ENCODE measurements around the gene LYPD3. TPM values are rescaled to one million over a fixed set of nuclear protein-coding genes. Genes with fewer than 3 reads are reported as not detected.
A peak's percentile ranks its signal among the peaks of the same experiment; 100 is the strongest.

LYPD3 gene
- total RNA-seq, 1 experiment from 2014 or later, result 3.1 TPM

DNA sequence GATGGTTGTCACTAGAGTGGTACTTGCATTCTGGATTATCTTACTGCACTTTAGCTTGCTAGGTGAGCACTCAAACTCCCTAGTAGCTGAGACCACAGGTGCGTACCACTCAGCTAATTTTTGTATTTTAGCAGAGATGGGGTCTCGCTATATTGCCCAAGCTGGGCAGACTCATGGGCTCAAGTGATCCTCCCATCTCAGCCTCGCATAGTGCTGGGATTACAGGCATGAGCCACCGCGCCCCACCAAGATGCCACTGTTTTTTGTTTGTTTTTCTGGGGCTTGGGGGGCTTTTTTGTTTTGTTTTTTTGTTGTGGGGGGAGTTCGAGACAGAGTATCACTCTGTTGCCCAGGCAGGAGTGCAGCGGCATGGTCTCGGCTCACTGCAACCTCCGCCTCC, 17.8 kb downstream of the LYPD3 start:
- CTCF ChIA-PET, result interaction anchor here (0.5 to 7.6 kb wide), 26 partner anchors 9 to 717 kb away, joined by 3 to 261 read pairs (median 8); partner anchors contain the start of genes ETHE1, LYPD3, PHLDB3 and ZNF576

GRCh38 chr19:43446746-43447489, 18.5 kb downstream of the LYPD3 start:
- no TSS peak for BruUV-seq (replicated peaks)
- CTCF ChIA-PET, result interaction anchor here (0.5 to 7.6 kb wide), 35 partner anchors 8 to 1081 kb away, joined by 3 to 261 read pairs (median 5); partner anchors contain the start of genes ETHE1, LYPD3, PHLDB3 and ZNF576

More for the DNA sequence above, 17.8 kb downstream of the LYPD3 start:
- intact Hi-C loops (cut with micrococcal nuclease), result loop anchor here (1.0 to 10.0 kb wide), 6 partner anchors 40 to 367 kb away; partner anchors contain the start of gene PHLDB3
- no peaks in the 10 kb centered on the region for H3K27me3 Mint-ChIP-seq (ENCODE audit: insufficient read depth, unreplicated experiment)
- no TSS peak for BruUV-seq (replicated peaks)
- no peak for DNase-seq (ENCODE audit: unreplicated experiment)
- no peak overlapping the region for H3K27ac Mint-ChIP-seq (ENCODE audit: low read depth, unreplicated experiment)
- no peak overlapping the region for H3K4me3 Mint-ChIP-seq (ENCODE audit: unreplicated experiment)
- POLR2A ChIA-PET, result interaction anchor here (0.6 to 2.2 kb wide), 12 partner anchors 16 to 385 kb away, joined by 3 to 39 read pairs (median 4); partner anchors contain the start of genes LYPD3, PHLDB3 and ZNF575
- TF ChIP-seq, protein P1, sequence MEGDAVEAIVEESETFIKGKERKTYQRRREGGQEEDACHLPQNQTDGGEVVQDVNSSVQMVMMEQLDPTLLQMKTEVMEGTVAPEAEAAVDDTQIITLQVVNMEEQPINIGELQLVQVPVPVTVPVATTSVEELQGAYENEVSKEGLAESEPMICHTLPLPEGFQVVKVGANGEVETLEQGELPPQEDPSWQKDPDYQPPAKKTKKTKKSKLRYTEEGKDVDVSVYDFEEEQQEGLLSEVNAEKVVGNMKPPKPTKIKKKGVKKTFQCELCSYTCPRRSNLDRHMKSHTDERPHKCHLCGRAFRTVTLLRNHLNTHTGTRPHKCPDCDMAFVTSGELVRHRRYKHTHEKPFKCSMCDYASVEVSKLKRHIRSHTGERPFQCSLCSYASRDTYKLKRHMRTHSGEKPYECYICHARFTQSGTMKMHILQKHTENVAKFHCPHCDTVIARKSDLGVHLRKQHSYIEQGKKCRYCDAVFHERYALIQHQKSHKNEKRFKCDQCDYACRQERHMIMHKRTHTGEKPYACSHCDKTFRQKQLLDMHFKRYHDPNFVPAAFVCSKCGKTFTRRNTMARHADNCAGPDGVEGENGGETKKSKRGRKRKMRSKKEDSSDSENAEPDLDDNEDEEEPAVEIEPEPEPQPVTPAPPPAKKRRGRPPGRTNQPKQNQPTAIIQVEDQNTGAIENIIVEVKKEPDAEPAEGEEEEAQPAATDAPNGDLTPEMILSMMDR (IDR thresholded peaks at IDR 0.05; ENCODE audit: unreplicated experiment), result no peak
- H3K36me3 Mint-ChIP-seq (ENCODE audit: insufficient read depth, unreplicated experiment), result no peaks in the 10 kb centered on the region
- peaks cover 5% of the 10 kb centered on the region for H3K9me3 Mint-ChIP-seq (ENCODE audit: unreplicated experiment)
- H3K4me1 Mint-ChIP-seq (ENCODE audit: insufficient read depth, unreplicated experiment), result peaks cover 11% of the 10 kb centered on the region

GRCh38 chr19:43445426-43445825, 20.0 kb downstream of the LYPD3 start:
- TF ChIP-seq, protein P1 (IDR thresholded peaks at IDR 0.05; ENCODE audit: unreplicated experiment), result no peak
- Mint-ChIP-seq H3K27me3 (ENCODE audit: insufficient read depth, unreplicated experiment) (no peaks in the 10 kb centered on the region), H3K36me3 (ENCODE audit: insufficient read depth, unreplicated experiment) (no peaks in the 10 kb centered on the region), H3K4me3 (ENCODE audit: unreplicated experiment) (no peak overlapping the region), H3K9me3 (ENCODE audit: unreplicated experiment) (no peaks in the 10 kb centered on the region), H3K27ac (ENCODE audit: low read depth, unreplicated experiment) (no peak overlapping the region), H3K4me1 (ENCODE audit: insufficient read depth, unreplicated experiment) (no peaks in the 10 kb centered on the region)
- CTCF ChIA-PET, result interaction anchor here (0.6 to 7.6 kb wide), 6 partner anchors 10 to 150 kb away, joined by 3 to 261 read pairs (median 6); partner anchors contain the start of gene LYPD3
- POLR2A ChIA-PET, result interaction anchor here (1.5 kb wide), 1 partner anchor 88 kb away, joined by 5 read pairs; the partner anchor contains the start of gene ZNF575
- BruUV-seq (replicated peaks), result no TSS peak
- intact Hi-C loops (cut with micrococcal nuclease), result loop anchor here (10.0 kb wide), 1 partner anchor 369 kb away; no protein-coding TSS in a partner anchor
- no peak for DNase-seq (ENCODE audit: unreplicated experiment)

More at GRCh38 chr19:43446746-43447489, 18.5 kb downstream of the LYPD3 start:
- TF ChIP-seq, protein P1 (IDR thresholded peaks at IDR 0.05; ENCODE audit: unreplicated experiment), result peak; percentile 91
- Mint-ChIP-seq H3K36me3 (ENCODE audit: insufficient read depth, unreplicated experiment) (no peaks in the 10 kb centered on the region), H3K4me1 (ENCODE audit: insufficient read depth, unreplicated experiment) (peaks cover 11% of the 10 kb centered on the region), H3K27me3 (ENCODE audit: insufficient read depth, unreplicated experiment) (no peaks in the 10 kb centered on the region), H3K27ac (ENCODE audit: low read depth, unreplicated experiment) (no peak overlapping the region), H3K9me3 (ENCODE audit: unreplicated experiment) (no peaks in the 10 kb centered on the region), H3K4me3 (ENCODE audit: unreplicated experiment) (no peak overlapping the region)
- POLR2A ChIA-PET, result interaction anchor here (0.6 to 2.2 kb wide), 15 partner anchors 11 to 384 kb away, joined by 3 to 39 read pairs (median 4); partner anchors contain the start of genes LYPD3, PHLDB3 and ZNF575
- DNase-seq (ENCODE audit: unreplicated experiment), result peak; percentile 87
- intact Hi-C loops (cut with micrococcal nuclease), result loop anchor here (1.0 to 10.0 kb wide), 6 partner anchors 40 to 368 kb away; partner anchors contain the start of gene PHLDB3

Data from MCF 10A (cell line).